HK-2 (cell line): Measurements from ENCODE around the gene NEO1.

ENCODE experiments used
- DNase-seq: peaks from one replicate; pipeline ENCODE4 v3.0.0-alpha.2; 2018; ENCODE audit not compliant: unreplicated experiment

Gene NEO1

DNA sequence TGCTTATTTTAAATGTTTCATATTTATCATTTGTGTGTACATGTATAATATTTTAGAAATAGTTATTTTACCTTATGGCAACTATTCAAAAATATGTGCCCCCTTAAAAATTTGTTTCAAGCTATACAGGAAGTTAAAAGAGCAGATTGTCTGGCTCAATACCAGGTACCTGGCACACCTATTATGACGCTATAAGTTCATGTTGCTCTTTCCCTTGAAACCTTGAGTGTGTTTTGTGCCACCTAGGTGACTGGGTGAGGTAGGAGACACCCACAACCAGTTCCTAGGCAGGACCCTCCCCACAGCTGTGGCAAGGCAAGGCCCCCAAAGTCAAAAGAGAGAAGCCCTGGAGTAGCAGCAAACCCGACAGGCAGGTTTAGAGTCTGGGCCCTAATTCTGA lies 20.6 kb upstream of the NEO1 start:
- no peak for DNase-seq

DNA sequence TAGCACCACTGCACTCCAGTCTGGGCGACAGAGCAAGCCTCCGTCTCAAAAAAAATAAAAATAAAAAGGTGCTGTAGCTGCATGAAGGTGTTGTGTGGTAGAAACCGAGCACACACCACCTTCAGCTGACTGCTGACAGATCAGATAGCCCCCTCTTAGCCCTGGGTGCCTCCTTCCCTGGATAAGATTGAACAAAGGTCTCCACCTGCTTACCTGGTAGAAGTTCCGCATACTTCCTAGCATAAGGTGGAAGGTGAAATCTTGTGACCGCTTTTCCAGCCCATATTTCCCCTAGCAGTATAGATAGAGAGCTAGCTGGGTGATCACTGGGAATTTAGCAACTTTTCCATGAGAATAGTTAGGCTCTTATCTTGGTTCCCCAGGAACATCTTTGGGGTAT lies 18.7 kb upstream of the NEO1 start:
- DNase-seq: no peak

DNA sequence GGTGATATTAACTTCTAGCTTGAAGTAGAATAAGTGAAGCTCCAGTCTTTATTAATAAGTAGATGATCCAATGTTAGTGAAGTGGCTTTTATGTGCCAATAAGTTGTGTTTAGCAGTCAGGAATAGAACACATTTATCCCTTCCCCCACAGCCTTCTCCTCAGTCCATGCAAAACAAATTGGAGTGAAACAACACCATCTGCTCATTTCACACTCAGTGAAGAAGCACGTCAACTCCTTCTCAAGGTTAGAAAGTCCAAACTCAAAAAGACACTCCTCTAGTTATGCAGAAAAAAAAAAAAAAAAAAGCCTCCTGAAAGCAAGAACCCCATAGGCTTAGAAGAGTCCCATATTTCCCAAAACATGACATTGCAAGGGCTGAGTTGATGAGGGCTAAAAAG lies 18.0 kb upstream of the NEO1 start:
- no peak for DNase-seq

DNA sequence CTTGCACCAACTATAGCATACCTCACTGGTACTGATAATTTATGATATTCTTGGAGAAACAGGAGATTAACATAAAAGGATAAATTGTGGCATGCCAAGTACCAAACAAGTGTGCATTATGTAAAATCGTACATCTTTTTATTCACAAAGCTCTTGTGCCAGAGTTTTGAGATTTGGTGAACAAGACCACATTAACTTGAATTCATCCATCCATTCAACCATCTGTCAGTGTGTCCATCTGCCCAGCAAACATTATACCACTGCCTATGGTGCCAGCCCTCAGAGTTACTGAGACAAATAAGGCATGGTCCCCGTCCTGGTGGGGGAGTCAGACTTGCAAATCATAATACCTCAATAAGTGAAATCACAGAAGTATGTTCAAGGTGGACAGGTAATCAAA lies 17.0 kb upstream of the NEO1 start:
- no peak for DNase-seq

DNA sequence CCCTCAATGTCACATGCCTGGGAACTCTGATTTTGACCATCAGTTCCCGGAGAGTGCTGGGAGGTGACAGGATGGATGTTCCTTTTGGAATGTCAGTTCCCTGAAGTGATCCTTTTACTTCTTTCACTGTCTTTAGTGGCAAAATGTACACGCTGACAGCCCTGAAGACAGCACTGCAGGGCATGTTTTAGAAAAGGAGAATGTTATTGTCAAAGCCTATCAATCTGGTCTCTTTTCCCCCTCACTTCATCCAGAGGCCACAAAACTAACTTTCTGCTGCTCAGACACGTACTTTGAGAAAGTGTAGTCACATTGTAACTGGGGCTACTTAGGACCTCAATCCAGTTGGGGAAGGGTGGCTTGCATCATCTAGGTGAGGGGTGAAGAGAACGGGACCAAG lies 14.0 kb upstream of the NEO1 start:
- DNase-seq: no peak

DNA sequence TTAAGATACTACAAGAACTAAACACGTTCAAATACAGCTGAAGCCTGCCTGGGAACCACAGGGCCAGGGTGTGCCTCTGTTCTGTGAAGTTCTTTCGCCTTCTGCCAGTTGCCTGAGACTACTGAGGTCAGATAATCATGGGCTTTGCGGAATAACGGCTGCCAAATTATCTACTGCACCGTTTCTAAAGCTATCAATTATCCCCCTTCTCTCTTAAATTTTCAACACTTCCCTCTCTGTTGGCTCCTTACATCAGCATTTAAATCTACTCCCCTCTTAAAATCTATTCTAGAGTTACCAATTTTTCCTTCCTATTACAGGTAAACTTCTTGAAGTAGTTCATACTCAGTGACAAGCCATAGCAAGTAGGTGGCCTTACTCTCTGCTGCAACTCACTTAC lies 6.2 kb upstream of the NEO1 start:
- DNase-seq: no peak

DNA sequence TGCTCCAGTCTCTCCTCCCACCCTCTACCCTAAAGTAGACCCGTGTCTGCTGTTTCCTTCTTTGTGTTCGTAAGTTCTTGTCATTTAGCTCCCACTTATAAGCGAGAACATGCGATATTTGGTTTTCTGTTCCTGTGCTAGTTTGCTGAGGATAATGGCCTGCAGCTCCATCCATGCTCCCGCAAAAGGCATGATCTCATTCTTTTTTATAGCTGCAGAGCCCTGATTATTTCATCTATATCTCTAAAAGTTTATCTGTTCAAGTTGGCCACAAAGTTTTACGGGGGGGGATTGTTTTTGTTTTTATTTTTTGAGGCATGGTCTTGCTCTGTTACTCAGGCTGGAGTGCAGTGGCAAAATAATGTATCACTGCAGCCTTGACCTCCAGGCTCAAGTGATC lies 4.4 kb upstream of the NEO1 start:
- no peak for DNase-seq

DNA sequence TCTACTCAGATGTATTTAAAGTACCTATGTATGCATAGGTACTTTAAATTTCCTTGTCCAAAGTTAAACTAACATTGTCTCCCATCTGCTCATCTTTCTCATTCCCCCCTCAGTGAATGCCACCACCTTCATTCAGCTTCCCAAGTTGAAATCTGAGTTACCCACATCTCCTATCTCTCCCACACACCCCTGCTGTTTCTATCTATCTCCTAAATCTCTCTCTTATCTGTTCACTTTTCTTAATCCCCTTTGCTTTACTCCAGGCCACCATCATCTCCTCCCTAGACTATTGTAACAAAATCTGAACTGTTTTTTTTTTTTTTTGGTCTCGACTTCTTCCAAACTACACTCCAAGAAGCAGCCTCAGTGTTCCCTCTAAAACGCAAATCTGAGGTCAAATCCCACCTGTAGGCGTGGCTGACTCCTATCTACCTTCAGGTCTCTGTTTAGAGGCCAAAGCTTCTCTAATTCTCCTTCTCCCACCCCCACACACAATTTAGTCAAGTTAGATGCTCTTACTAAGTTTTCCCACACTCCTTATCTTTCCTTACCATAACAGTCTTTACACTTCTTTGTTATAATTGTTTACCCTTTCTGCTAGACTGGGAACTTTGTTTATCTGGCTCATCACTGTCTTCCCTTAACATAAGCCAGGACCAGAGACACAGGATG lies 3.5 kb upstream of the NEO1 start:
- DNase-seq: no peak

DNA sequence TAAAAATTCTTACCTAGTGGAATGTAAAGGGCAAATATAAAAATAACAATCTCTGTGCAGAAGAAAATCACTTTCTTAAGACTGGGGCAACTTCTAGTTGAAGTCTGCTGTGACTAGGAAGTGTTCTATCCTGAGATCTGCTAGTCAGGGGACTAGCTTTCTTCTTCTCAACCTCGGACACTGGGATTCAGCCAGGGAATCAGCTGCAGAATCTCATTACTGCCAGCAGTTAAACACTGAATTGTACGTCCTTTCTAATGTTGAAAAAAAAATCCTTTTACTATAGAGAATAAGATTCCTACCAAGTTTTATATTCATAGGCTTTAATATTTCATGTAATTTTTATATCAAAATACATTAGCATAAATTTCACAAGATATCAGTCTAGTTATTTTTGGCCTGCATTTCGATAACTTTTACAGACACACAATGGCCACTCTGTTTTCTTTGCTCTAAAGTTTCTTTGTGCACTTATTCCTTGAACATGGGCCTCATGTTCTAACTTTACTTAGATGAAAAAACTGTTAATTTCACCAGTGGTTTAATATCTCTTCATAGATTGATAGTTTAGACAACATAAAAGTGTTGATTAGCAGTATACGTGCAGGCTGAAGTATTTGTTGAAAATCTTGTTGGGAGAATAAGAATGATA lies 2.6 kb upstream of the NEO1 start:
- DNase-seq: no peak

DNA sequence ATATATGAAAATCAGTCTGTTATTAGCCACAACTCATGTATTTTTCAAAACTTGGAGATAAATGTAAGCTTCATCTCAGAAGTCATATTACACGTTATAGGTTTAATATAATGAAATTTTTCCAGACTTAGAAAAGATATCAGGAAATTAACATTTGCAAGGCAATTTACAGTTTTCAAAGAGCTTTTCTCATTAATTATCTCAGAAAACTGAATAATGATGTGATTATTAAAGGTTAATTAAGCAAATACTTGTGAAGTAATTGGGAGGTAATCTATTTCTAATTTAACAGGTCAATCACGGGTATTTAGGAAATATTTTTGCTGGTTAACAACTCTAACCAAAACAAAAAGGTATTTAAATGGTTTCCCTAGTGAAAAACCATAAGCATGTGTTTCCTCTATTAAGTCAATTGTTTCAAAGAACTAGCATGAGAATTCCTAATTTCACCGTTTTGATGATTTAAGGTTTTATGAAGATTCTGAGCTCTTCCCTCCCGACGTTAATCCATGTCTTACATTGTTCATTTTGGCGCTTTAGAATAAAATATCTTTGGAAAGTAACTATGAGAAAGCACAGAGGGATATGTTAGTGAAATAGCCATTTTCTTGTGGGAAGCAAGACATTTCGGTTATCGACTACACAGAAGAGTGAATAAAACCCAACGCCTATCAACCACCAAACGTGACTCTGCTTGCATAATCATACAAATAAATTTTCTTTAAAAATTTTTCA lies 1.5 kb upstream of the NEO1 start:
- DNase-seq: no peak

DNA sequence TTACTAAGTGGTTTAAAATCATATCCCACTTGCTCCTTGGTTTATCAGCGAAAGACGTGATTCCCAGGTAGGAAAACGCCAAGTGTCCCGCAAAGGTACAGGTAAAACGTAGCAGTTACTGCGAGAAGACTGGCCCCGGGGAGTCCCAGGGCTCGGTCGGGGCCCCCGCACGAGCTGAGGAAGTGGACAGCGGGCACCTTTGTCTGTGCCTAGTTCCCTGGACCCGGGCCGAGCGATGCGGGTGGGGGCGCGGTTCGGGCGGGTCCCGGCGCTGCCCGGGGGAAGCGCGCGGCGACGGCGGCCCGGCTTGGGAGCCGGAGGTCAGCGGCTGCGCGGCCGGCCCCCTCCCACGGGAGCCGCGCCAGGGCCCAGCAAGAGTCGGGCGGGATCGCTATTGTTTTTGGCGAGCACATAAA lies 864 bp upstream of the NEO1 start:
- DNase-seq: no peak

DNA sequence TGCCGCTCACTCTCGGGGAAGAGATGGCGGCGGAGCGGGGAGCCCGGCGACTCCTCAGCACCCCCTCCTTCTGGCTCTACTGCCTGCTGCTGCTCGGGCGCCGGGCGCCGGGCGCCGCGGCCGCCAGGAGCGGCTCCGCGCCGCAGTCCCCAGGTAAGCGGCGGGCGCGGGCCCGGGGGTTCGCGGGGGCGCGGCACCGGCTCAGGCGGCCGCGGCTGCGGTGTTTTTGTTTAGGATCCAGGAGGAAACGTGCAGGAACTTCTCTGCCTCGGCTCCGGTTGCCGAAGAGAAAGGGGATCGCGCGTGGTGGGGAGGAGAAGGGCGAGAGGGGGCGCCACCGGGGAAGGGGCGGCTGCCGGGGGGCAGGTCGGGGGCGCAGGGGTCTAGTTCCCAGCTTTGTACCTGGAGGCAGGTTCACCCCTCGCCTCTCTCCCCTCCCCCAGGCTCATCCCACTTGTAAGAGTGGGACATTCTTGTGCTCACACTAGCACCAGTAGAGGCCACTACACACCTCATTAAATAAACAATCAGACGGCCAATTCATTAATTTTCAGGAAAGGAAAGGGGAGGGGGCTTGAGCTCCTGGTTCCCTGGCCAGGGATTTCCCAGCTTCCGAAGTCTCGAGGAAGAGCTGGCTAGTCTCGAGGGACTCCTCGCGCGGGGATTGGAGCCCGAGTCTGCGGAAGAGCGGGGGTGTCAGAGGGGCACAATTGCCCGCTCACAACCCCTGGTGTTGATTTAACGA lies 562 bp downstream of the NEO1 start:
- peak; percentile 26 for DNase-seq

DNA sequence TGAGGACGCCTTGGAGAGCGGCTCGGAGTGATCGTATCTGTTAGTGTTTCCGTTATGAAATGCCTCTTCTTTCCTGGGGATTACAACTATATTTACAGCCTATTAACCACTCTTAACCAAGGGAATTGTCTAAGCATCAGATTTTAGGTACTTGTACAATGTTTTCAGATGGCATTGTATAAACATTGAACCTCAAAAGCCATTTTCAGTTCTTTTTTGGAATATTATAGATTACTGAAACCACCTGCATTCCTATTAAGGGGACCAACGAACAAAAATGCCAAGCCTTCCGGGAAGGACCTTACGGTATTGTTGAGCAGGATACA lies 1.1 kb downstream of the NEO1 start:
- DNase-seq: no peak

DNA sequence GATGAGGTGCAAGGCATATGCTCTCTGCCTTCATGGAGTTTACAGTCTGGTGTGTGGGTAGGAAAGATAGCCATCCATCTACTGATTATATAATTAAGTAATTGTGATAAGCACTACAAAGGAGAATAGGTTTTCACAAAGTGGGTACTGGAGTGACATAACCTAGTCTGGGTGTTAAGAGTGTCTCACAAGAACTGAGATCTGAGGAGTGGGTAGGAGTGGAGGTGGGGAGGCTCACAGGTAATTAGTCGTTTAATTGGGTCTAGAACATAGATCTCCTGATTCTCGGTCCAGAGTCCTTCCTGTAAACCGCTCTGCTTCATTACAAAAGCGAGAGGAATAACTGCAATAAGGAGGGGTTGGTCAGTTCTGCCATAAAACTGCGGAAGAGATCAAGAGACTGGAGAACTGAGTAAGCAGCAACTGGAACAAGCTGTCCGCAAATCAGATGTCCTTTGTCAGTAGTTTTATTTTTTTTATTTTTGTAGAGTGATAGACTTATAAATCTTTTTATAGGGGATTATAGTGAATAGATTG lies 2.2 kb downstream of the NEO1 start:
- DNase-seq: no peak

DNA sequence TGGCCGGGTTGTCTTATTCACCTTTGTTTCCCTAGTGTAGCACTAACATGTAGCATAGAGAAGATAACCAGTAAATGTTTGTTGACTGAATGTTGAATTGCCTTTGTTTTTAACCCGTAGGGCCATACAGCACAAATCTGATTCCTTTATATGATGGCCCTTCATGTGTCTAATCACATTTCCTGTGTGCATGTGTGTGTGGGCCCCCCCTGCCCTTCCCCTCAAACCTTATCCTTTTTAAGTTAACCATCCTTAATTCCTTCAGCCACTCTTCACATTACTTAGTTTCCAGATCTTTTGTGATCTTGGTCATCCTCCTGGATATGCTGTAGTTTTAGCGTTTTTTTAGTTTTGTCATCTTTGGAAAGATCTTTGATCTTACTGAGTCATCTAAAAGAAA lies 4.2 kb downstream of the NEO1 start:
- DNase-seq: no peak

DNA sequence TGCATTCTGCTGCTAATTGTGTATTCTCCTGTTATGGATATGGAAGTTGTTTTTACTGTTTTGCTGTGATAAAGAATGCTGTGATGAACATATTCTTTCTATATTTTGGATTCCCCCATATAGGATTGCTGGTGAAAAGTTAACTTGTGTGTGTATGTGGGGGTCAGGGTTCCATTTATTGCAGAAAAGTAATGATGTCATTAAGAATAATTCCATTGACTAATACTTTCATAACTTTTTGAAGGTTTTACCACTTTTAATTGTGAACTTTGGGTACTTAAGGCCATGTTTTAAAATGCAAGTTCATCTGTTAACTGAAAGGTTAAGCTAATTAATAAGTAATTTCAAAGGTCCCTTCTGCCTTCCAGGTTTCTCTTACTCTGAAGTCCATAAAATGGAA lies 6.2 kb downstream of the NEO1 start:
- DNase-seq: no peak

DNA sequence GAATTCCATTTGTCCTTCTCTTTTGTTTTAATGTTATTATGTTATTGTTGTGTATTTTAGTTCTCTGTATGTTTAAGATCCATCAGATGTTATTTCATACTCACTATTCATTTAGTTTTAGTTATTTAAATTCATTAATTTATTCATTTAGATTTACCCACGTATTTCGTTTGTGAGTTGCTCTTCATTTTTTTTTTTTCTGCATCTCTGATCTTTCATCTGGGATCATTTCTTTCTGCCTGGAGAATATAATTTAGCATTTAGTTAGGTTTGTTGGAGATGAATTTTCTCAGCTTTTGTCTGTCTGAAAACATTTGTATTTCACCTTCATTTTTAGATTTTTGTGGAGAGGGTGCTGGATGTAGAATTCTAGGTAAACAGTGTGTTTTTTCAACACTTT lies 12.9 kb downstream of the NEO1 start:
- no peak for DNase-seq

DNA sequence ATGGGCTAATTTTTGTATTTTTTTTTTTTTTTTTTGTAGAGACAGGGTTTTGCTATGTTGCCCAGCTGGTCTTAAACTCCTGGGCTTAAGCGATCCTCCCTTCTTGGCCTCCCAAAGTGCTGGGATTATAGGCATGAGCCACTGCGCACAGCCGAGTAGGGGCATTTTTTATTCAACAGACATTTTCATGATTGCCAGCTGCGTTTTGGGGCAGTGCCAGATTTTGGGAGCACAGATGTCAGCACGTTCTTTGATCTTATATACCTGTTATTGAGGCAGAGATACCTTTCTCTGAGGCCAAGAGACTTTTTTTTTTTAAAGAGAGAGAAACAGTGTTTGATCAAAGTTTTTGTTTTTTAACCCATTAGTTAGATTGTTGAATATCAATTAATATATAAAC lies 16.8 kb downstream of the NEO1 start:
- no peak for DNase-seq

DNA sequence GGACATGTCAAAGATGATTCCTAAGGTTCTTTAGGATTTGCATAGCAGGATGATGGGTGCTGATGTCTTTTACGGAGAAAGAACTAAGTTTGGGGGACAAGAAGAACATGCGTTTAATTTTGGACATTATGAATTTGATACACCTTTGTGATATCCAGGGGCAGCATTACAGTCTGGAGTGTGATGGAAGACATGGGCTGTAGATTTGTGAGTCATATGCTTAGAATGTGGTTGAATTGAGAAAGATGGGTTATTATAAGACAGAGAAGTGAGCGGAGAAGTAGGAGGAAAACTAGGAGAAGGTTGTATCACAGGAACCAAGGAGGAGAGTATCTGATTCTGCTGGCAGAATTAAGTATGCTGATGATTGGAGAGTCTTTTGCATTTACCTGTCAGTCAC lies 20.6 kb downstream of the NEO1 start:
- DNase-seq: no peak

DNA sequence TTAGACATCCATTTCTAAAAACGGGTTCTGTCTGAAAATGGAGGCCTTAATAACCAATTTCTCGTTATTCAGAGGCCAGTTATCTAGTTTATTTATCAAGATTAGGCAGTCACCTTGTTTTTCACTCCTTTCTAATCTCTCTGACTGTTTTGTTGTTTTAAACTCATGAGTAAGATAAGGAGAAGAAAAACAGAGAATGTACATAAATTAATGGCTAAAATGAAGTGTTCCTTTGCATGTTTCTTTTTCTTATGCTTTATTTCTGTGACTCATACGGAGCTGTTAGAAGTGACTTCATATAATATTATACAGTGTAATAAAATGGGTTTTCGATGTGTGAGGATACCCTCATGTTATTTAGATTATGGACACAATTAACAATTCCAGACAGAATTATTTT lies 22.0 kb downstream of the NEO1 start:
- no peak for DNase-seq

DNA sequence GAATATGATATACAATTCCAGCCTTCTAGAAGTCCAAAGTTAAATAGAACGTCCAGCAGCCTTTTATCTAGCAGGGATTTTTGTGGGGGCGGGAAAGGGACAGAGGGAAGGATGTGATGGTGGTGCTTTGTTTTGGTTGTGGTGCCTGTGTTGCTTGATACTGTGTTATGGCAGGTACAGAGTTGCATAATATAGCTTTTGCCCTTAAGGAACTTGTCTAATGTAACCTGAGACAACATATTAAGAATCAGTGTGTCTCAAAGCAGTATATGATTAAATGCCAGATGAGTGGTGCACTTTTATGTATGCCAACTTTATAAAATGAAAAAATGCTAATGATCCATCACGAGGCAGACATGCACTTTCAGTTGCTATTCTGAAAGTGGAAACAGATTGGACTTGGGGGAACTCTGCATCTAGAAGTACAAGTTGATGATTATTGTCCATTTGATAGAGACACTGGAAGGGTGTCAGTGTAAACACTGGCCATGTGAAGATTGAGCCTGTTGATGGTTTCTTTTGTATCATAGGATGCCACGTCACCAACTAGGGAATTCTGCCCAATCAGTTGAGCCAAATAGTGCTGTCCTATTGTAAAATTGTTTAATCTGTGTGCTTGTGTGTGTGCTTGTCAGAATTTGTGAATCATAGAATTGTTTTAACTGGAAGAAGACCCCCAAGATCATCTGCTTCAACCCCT lies 23.0 kb downstream of the NEO1 start:
- no peak for DNase-seq

DNA sequence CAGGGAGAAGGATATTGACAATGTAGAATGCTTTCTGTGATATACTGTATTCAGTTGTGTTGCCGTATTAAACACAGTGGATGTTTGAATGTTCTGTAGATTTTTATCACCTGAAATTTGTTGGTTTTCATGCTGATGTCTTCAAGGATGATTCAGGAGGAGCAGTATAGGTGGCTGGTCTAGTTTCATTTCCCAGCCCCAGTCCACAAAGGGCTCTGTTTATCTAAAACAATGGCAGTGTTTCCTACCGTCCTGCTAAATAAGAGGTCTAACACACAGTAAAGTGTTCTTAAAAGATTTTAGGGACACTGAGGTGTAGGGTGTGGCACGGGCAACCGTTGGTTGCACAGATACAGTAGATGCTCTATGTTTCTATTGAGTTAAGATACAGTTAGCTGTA lies 26.0 kb downstream of the NEO1 start:
- no peak for DNase-seq
